Prostate gland (tissue), 2 donors: ENCODE measurements around the gene SLC25A23.

ENCODE experiments used
- POLR2A ChIP-seq: fragments of 450-650 bp; IDR thresholded peaks from one replicate; pipeline ENCODE4 v1.6.1; 2016; ENCODE audit warnings: antibody characterized with exemption, mild to moderate bottlenecking
- POLR2AphosphoS5 ChIP-seq: sonication (generic); formaldehyde crosslinking; IDR thresholded peaks from one replicate; pipeline ENCODE4 v1.6.1; 2017; ENCODE audit warnings: antibody characterized with exemption
- TF ChIP-seq, protein P1 (sequence below), 4 experiments: fragments of 200-600 bp in 2 of 4; fragments of 450-650 bp in 2 of 4; sonication (generic) in 2 of 4; IDR thresholded peaks; 1 replicate in 3 of 4; 2 replicates in 1 of 4; pipeline ENCODE4 v1.5.1; 2016 to 2019; ENCODE audit warnings: antibody characterized with exemption in 4 of 4, mild to moderate bottlenecking in 2 of 4, moderate library complexity in 2 of 4

DNA sequence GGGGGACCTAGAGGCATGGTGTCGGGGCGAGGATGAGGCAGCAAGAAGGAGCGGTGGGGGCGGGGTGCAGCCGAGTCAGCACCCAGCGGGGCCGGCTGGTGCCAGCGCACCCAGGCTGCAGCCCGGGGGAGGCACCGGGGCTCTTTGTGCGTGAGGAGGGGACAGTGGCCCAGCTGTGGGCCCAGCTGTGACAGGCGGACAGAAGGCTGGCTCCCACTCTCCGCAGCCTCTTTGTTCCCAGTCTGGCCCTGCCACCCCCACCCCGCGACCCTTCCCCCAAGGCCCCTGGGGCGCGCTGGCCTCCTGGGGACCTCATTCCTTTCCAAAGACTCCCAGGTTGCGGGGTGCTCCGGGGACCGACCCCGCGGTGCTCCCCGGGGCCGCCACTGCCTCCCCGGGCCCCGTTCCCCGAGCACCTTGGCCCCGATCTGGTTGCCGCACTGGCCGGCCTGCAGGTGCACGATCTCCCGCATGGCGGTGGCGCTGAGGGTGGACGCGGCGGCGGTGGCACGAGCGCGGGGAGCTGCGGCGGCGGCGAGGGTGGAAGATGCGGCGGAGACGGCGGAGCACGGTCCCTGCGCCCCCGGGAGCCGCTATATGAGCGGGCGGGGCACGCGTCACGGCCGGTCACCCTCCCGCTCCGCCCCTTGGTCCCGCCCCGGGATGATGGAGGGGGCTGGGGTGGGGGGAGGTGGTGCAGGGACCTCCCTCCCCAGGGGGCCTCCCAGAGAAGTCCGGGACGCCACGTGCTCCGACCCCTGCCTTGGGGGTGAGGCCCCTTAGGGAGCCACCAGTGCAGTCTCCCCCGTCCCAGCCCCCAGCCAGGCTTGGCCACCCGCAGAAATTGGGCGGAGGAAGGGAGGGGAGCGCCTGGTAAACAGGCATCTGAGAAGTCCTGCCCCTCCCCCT lies 42.4 kb upstream of the SLC25A23 start, which contains the start of gene TUBB4A:
- TF ChIP-seq, protein P1, sequence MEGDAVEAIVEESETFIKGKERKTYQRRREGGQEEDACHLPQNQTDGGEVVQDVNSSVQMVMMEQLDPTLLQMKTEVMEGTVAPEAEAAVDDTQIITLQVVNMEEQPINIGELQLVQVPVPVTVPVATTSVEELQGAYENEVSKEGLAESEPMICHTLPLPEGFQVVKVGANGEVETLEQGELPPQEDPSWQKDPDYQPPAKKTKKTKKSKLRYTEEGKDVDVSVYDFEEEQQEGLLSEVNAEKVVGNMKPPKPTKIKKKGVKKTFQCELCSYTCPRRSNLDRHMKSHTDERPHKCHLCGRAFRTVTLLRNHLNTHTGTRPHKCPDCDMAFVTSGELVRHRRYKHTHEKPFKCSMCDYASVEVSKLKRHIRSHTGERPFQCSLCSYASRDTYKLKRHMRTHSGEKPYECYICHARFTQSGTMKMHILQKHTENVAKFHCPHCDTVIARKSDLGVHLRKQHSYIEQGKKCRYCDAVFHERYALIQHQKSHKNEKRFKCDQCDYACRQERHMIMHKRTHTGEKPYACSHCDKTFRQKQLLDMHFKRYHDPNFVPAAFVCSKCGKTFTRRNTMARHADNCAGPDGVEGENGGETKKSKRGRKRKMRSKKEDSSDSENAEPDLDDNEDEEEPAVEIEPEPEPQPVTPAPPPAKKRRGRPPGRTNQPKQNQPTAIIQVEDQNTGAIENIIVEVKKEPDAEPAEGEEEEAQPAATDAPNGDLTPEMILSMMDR (IDR thresholded peaks at IDR 0.05): no peak
- no peak for TF ChIP-seq POLR2AphosphoS5
- TF ChIP-seq POLR2A: no peak
